Activated CD8-positive, alpha-beta T cell treated with anti-CD3 and anti-CD28 coated beads for 36 hours (primary cell): ENCODE data around the gene UGGT2. TPM values are rescaled to one million over a fixed set of nuclear protein-coding genes. Genes with fewer than 3 reads are reported as not detected.

Experiments
- ATAC-seq: fragments of 200-7000 bp; cut with Tn5 transposase; one replicate; pipeline ENCODE4 v1.10.0; 2021; ENCODE audit warnings: mild to moderate bottlenecking, moderate library complexity
- CTCF ChIA-PET: fragments of 350-600 bp; sonication (Branson Sonifier 250); formaldehyde crosslinking; loops from one replicate; lab custom pipeline; 2021; ENCODE audit warnings: antibody characterized with exemption; lab: Charles Lee
- POLR2A ChIA-PET: fragments of 350-600 bp; sonication (Branson Sonifier 250); formaldehyde crosslinking; loops from one replicate; lab custom pipeline; 2021; ENCODE audit warnings: antibody characterized with exemption; lab: Charles Lee
- DNase-seq: peaks from one replicate; pipeline ENCODE4 v3.0.0-alpha.2; 2020
- H3K27ac Mint-ChIP-seq: one replicate; pipeline ENCODE4 v1.8.0; 2021; ENCODE audit warnings: mild to moderate bottlenecking, mixed read lengths
- H3K27me3 Mint-ChIP-seq: one replicate; pipeline ENCODE4 v1.8.0; 2021; ENCODE audit warnings: mixed read lengths
- H3K36me3 Mint-ChIP-seq: one replicate; pipeline ENCODE4 v1.8.0; 2021; ENCODE audit warnings: low read depth, mixed read lengths
- H3K4me1 Mint-ChIP-seq: one replicate; pipeline ENCODE4 v1.8.0; 2021; ENCODE audit warnings: low read depth, mixed read lengths
- H3K4me3 Mint-ChIP-seq: one replicate; pipeline ENCODE4 v1.8.0; 2021; ENCODE audit warnings: mild to moderate bottlenecking, moderate library complexity, mixed read lengths
- H3K9me3 Mint-ChIP-seq: one replicate; pipeline ENCODE4 v1.8.0; 2021; ENCODE audit warnings: mixed read lengths
- intact Hi-C: fragments of 100-400 bp; cut with micrococcal nuclease; formaldehyde crosslinking; loops from one replicate; pipeline ENCODE4 v1.10.0; 2022
- total RNA-seq, 2 experiments: library from RNA; stranded (reverse); gene quantifications; one replicate each; pipeline ENCODE4 v1.2.3, GENCODE V29; 2021
- TF ChIP-seq, protein P1 (sequence below): fragments of 200-600 bp; IDR thresholded peaks from one replicate; pipeline ENCODE4 v1.8.0; 2022; ENCODE audit warnings: antibody characterized with exemption, mild to moderate bottlenecking

Gene UGGT2
- total RNA-seq, 2 experiments from 2014 or later: not detected

DNA sequence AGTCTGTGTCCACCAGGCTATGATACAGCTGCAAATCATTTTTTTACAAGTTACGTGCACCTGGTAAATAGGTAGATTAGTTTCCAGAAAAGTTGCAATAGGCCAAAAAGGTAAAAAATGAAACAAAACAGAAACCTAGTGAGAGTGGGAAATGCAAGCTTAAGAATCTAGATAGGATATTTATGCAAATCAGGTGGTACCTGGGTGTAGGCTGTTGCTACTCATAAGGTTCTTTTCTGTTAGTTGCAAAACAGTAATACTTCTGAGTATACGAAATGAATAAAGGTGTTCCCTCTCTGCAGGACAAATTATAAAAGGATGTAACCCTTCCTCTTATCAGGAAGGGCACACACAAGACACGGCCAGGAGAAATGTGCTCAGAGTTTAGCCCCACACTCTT is 97.9 kb downstream of the UGGT2 start:
- Mint-ChIP-seq H3K4me3 (no peak overlapping the region), H3K36me3 (no peaks in the 10 kb centered on the region), H3K27me3 (no peaks in the 10 kb centered on the region), H3K9me3 (peaks cover 9% of the 10 kb centered on the region), H3K27ac (no peak overlapping the region), H3K4me1 (no peaks in the 10 kb centered on the region)
- intact Hi-C loops: no loop called here
- DNase-seq (no peak), ATAC-seq (no peak)
- POLR2A ChIA-PET: no interaction called here
- CTCF ChIA-PET: no interaction called here
- TF ChIP-seq, protein P1, sequence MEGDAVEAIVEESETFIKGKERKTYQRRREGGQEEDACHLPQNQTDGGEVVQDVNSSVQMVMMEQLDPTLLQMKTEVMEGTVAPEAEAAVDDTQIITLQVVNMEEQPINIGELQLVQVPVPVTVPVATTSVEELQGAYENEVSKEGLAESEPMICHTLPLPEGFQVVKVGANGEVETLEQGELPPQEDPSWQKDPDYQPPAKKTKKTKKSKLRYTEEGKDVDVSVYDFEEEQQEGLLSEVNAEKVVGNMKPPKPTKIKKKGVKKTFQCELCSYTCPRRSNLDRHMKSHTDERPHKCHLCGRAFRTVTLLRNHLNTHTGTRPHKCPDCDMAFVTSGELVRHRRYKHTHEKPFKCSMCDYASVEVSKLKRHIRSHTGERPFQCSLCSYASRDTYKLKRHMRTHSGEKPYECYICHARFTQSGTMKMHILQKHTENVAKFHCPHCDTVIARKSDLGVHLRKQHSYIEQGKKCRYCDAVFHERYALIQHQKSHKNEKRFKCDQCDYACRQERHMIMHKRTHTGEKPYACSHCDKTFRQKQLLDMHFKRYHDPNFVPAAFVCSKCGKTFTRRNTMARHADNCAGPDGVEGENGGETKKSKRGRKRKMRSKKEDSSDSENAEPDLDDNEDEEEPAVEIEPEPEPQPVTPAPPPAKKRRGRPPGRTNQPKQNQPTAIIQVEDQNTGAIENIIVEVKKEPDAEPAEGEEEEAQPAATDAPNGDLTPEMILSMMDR: no peak

DNA sequence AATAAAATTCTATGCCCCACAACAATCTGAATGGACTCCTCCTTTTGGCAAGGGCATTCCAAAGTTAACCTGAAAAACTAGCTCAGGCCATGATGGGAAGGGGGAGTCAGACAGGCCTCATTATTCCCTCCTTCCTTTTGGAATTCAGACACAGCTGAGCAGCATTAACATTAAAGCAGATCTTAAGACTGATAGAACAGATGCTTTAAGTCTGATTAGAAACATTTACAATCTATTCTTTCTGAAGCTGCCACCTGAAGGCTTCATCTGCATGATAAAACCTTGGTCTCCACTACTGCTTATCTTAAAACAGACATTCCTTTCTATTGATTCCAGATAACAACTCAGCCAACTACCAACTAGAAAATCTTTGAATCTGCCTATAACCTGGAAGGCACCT is 98.9 kb downstream of the UGGT2 start:
- DNase-seq: no peak
- Mint-ChIP-seq H3K4me1 (no peaks in the 10 kb centered on the region), H3K36me3 (no peaks in the 10 kb centered on the region), H3K27ac (no peak overlapping the region), H3K9me3 (peaks cover 3% of the 10 kb centered on the region), H3K4me3 (no peak overlapping the region), H3K27me3 (no peaks in the 10 kb centered on the region)
- TF ChIP-seq, protein P1: no peak
- intact Hi-C loops: no loop called here
- ChIA-PET POLR2A (no interaction called here), CTCF (no interaction called here)
- ATAC-seq: no peak

DNA sequence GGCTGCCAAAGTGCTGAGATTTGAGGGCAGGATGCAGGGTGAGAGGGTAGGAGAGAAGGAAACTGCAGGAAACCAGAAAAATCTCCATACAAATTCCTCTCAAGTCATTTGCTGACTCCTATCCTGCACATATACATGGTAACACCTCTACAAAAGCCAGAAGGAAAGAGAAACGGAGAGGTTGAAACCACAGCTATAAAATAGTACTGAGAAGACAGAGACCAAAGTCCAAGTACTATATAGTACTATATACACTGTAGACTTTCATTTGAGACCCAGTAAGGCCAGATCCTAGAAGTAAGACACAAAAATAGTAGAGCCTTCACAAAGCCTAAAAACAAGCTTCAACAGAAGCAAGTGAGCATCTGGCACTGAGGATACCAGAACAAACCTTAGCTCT is 103.1 kb downstream of the UGGT2 start:
- Mint-ChIP-seq H3K27ac (no peak overlapping the region), H3K27me3 (no peaks in the 10 kb centered on the region), H3K36me3 (no peaks in the 10 kb centered on the region), H3K4me3 (no peak overlapping the region), H3K4me1 (no peaks in the 10 kb centered on the region), H3K9me3 (peaks cover 2% of the 10 kb centered on the region)
- TF ChIP-seq, protein P1: no peak
- no peak for ATAC-seq
- no peak for DNase-seq
- ChIA-PET POLR2A (no interaction called here), CTCF (no interaction called here)
- intact Hi-C loops: no loop called here

DNA sequence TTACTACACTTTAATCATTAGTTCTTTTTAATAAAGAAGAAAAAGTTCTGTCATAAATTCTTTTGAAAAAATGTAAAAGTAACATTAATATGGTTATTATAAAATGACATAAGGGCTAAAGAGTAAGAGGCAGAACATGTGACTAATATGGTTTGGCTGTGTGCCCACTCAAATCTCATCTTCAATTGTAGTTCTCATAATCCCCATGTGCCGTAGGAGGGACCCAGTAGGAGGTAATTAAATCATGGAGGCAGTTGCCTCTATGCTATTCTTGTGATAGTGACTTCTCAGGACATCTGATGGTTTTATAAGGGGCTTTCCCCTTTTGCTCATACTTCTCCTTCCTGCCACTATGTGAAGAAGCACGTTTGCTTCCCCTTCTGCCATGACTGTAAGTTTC is 104.5 kb downstream of the UGGT2 start:
- H3K9me3 Mint-ChIP-seq: peaks cover 2% of the 10 kb centered on the region
- H3K27me3 Mint-ChIP-seq: no peaks in the 10 kb centered on the region
- H3K27ac Mint-ChIP-seq: no peak overlapping the region
- ATAC-seq (no peak), DNase-seq (no peak)
- H3K4me3 Mint-ChIP-seq: no peak overlapping the region
- POLR2A ChIA-PET: no interaction called here
- H3K36me3 Mint-ChIP-seq: no peaks in the 10 kb centered on the region
- TF ChIP-seq, protein P1: no peak
- CTCF ChIA-PET: interaction anchor here (1.1 kb wide), 1 partner anchor 11 kb away, joined by 3 read pairs; no protein-coding TSS in a partner anchor
- intact Hi-C loops: no loop called here
- H3K4me1 Mint-ChIP-seq: no peaks in the 10 kb centered on the region

DNA sequence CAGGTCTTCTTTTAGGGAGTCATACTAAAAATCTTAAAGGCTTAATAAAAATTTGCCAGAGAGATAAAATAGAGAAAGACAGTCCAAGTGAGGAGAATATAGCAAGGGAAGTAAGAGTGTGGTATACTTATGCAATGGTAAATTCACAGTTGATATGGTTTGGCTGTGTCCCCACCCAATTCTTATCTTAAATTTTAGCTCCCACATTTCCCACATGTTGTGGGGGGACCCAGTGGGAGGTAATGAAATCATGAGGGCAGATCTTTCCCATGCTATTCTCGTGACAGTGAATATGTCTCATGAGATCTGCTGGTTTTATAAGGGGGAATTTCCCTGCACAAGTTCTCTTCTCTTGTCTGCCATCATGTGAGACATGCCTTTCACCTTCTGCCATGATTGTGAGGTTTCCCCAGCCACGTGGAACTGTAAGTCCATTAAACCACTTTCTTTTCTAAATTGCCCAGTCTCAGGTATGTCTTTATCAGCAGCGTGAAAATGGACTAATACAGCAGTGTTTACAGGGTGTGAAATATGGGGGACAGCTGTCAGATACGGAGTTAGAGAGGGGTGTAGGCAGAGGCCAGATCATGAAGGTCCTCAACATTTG is 115.4 kb downstream of the UGGT2 start:
- H3K27me3 Mint-ChIP-seq: no peaks in the 10 kb centered on the region
- TF ChIP-seq, protein P1: no peak
- no peaks in the 10 kb centered on the region for H3K36me3 Mint-ChIP-seq
- no peaks in the 10 kb centered on the region for H3K4me1 Mint-ChIP-seq
- DNase-seq: no peak
- H3K27ac Mint-ChIP-seq: no peak overlapping the region
- no peak overlapping the region for H3K4me3 Mint-ChIP-seq
- no peak for ATAC-seq
- H3K9me3 Mint-ChIP-seq: peaks cover 2% of the 10 kb centered on the region
- POLR2A ChIA-PET: no interaction called here
- CTCF ChIA-PET: no interaction called here
- intact Hi-C loops: no loop called here
